IPS-15b (cell line): ENCODE results near the gene WDR33.

Experiments used
- H3K27me3 ChIP-seq: one replicate; pipeline ENCODE4 v1.6.1; 2013; ENCODE audit warnings: low read length; ENCODE audit not compliant: control insufficient read depth, insufficient read depth
- H3K36me3 ChIP-seq: one replicate; pipeline ENCODE4 v1.6.1; 2013; ENCODE audit warnings: low read length; ENCODE audit not compliant: control insufficient read depth, insufficient read depth
- H3K4me1 ChIP-seq: one replicate; pipeline ENCODE4 v1.6.1; 2013; ENCODE audit warnings: mild to moderate bottlenecking, low read length; ENCODE audit not compliant: control insufficient read depth, insufficient read depth
- H3K4me3 ChIP-seq: one replicate; pipeline ENCODE4 v1.5.1; 2013; ENCODE audit warnings: low read depth, low read length
- H3K9ac ChIP-seq: one replicate; pipeline ENCODE4 v1.6.1; 2013; ENCODE audit warnings: low read depth, mild to moderate bottlenecking, low read length
- H3K9me3 ChIP-seq: one replicate; pipeline ENCODE4 v1.6.1; 2013; ENCODE audit warnings: mild to moderate bottlenecking, low read length; ENCODE audit not compliant: control insufficient read depth, insufficient read depth

Gene WDR33

DNA sequence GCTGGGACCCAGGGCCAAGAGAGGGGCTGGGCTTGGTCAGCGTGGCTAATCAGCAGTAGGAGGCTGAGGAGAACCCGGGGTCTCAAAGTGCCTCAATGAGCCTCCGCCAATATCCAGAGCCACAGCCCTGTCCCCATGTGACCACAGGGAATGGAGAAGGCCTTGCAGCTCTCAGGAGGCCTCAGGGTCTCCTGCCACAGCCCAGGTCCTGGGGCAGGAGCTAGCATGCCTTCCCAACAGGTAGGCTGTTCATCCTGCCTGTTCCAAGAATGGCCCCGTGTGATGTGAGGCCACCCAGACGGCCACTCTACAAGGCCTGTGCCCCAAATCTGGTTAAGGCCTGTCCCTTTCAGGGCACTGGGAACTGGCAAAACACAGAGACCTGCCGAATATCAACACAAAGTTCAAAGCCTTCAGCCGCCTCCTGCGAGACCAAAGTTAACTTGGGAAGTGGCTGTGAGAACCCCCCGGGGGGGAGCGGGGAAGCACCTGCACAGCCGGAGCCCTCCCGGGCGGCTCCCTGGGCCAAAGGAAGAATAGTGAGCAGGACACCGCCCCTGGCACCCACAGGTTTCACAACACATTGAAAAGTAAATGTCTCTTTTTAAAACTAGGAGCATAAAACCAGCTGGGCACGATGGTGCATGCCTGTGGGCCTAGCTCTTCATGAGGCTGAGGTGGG lies 131.2 kb downstream of the WDR33 start:
- H3K4me1 ChIP-seq = no peaks in the 10 kb centered on the region
- H3K9ac ChIP-seq = no peak overlapping the region
- no peaks in the 10 kb centered on the region for H3K9me3 ChIP-seq
- H3K36me3 ChIP-seq = no peaks in the 10 kb centered on the region
- no peak overlapping the region for H3K4me3 ChIP-seq
- H3K27me3 ChIP-seq = peaks cover 26% of the 10 kb centered on the region

- Histone ChIP-seq H3K4me3 (no peak overlapping the region), H3K9ac (no peak overlapping the region), H3K27me3 (peaks cover 33% of the 10 kb centered on the region), H3K36me3 (no peaks in the 10 kb centered on the region), H3K4me1 (no peaks in the 10 kb centered on the region), H3K9me3 (no peaks in the 10 kb centered on the region)
Observed at GRCh38 chr2:127678991-127679390, 132.0 kb downstream of the WDR33 start.

DNA sequence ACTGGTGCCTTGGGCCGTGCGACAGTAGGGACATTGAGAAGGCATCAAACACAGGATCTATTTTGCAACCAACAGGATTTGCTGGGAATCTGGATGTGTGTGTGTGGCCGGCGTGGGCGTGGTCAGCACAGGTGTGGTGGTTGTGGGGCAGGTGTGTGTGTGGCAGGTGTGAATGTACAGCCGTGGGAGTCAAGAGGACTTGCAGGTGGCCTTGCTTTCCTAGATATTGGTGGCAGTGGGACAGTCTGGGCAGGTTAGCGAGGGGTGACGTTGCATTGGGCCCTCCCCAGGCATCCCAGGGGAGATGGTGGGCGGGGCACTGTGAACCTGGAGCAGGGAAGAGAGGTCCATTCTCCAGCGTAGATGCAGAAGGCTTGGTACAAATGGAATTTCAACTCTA lies 132.4 kb downstream of the WDR33 start:
- H3K9me3 ChIP-seq = no peaks in the 10 kb centered on the region
- H3K4me3 ChIP-seq = no peak overlapping the region
- no peaks in the 10 kb centered on the region for H3K4me1 ChIP-seq
- peaks cover 37% of the 10 kb centered on the region for H3K27me3 ChIP-seq
- no peaks in the 10 kb centered on the region for H3K36me3 ChIP-seq
- H3K9ac ChIP-seq = no peak overlapping the region

DNA sequence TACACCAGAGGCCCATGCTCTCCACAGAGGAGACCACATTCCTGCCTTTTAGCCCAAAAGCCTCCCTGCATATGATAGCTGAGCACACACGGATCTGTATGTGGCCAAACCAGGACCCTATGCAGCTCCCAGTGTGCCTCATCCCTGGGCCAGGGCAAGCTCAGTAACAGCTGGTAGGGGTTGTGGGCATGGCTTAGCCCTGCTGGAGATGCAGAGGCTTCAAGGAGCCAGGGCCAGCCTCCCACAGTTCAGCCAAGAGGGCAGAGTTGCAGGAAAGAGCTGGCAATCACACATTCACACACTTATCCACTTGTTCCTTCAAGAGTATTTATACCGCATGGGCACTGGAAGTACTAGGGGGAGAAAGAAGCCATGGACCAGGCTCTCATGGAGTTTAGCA lies 134.1 kb downstream of the WDR33 start:
- no peaks in the 10 kb centered on the region for H3K9me3 ChIP-seq
- peaks cover 43% of the 10 kb centered on the region for H3K27me3 ChIP-seq
- H3K4me1 ChIP-seq = no peaks in the 10 kb centered on the region
- no peak overlapping the region for H3K4me3 ChIP-seq
- H3K36me3 ChIP-seq = no peaks in the 10 kb centered on the region
- H3K9ac ChIP-seq = no peak overlapping the region

DNA sequence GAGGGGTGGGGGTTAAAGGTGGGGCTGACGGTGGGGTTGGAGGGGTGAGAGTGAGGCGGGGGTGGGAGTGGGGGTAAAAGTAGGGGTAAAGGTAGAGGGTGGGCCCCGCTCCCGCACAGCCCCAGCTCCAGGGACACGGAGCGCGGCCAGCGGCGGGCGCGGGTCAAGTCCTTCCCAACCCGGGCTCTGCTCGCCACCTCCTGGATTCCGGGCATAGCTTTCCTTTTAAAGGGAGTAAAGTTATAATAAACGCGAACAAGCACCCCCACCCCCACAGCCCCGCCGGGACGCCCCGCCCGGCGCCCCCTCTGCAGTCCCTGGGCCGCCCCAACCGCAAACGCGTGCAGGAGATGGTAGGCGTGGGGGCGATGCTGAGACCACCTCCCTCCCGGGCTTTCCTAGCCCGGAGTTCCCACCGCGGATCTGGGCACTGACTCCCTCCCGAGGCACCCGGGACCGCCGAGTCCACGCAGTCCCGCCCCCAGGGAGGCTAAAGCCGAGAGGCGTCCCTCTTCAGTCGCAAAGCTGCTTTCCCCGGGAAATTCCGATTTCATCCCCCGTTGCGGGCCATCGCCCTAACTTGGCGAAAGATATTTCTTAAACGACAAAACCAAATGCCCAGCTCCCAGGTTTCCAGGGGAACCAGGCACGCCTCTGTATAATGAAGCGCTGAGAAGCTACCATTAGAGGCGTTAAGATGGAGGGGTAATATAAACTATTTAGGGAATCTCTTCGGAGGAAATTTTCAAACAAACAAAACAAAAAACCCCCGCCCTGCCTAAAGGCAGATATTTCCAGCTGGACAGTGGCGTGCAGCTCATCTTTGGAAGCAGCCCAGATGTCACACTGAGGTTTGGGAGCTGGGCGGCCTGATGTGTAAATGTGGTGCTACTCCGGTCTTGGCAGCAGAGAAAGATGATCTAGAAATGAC lies 135.4 kb downstream of the WDR33 start, which contains the start of gene LIMS2:
TSS of gene LIMS2 (minus strand) at position 200 of the 931 bp plus-strand sequence. CDS start 506 bp downstream, outside the sequence.
- Histone ChIP-seq H3K9ac (no peak within 1 kb of the TSS), H3K27me3 (peaks cover 45% of the 10 kb centered on the region), H3K9me3 (no peaks in the 10 kb centered on the region), H3K4me1 (no peaks in the 10 kb centered on the region), H3K36me3 (no peaks in the 10 kb centered on the region), H3K4me3 (peak within 1 kb of the TSS; percentile 58)

- Histone ChIP-seq H3K36me3 (no peaks in the 10 kb centered on the region), H3K9me3 (no peaks in the 10 kb centered on the region), H3K9ac (no peak overlapping the region), H3K4me3 (peak overlapping the region; percentile 55), H3K27me3 (peaks cover 45% of the 10 kb centered on the region), H3K4me1 (no peaks in the 10 kb centered on the region)
Observed at GRCh38 chr2:127674241-127675209, 136.4 kb downstream of the WDR33 start.

DNA sequence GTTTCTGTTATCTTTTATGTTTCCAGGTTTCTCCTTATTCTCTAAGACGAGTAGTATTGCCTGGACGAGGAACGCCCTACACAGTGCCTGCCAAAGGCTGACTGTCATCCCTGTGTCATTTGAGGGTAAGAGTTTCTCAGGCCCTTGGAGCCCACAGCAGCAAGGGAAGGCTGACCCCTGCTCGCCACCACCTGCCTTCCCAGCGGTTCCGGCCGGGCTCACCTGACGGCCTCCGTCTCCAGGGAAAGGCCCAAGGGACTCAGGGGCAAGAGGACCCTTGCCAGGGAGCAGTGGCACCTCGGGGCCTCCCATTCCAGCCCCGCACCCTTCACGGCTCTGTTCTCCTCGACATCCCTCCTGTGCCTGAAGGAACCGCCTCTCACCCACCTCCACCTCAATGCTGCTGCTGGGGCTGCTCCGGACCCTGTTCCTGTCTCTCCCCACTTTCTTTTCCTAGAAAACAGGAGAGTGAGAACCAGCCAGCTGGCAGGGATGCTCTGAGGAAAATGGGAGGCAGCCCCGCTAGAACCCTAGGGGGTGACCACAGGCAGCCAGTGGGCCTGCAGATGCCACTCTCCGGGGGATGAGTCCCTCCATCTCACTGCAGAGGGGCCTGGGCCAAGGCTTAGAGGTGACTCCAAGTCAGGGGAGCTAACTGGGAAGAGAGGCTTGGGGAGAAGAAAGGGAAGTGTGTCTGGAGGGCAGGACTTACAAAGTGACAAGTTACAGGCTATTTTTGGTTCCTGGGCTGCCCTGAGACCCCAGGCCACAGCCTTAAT lies 137.5 kb downstream of the WDR33 start:
- Histone ChIP-seq H3K27me3 (peaks cover 43% of the 10 kb centered on the region), H3K36me3 (no peaks in the 10 kb centered on the region), H3K9ac (no peak overlapping the region), H3K4me1 (no peaks in the 10 kb centered on the region), H3K9me3 (no peaks in the 10 kb centered on the region), H3K4me3 (no peak overlapping the region)

DNA sequence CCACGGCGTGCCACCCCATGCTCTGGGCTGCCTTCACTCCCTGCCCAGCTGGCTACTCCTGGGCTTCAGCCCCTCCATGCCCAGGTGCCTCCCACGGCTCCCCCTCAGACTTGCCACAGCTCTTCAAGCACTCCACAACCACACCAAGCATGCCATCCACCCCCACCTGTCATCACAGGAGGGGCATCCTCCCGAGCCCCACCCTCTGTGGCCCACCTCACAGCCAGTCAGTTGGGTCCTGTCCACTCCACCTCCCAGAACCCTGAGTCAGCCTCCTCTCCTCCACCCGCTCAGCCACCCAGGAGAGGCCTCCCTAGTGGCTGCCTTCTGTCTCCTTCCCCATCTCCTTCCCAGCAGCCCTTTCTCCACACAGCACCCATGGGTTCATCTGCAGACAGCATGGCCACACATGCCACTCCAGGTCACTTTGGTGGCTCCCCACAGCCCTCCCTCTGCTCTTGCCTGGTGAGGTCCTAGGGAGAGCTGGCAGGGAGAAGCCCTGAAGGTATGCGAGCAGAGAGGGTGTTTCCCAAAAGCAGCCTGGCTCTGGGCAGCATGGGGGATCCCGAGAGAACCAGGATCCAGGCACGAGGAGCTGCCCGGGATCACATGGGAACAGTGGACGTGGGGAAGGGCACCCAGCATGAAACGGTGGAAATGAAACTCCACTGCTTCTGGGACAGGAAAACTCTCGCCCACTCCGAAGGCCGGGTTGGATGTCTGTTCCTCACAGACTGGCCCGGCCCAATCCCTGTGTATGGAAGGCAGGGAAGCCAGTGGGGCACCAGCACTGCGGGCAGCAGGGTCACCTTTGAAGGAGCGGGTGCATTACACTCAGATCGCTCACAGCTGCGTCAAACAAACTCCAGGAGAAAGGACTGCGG lies 138.4 kb downstream of the WDR33 start:
- H3K4me1 ChIP-seq = no peaks in the 10 kb centered on the region
- H3K4me3 ChIP-seq = no peak overlapping the region
- H3K9ac ChIP-seq = no peak overlapping the region
- no peaks in the 10 kb centered on the region for H3K9me3 ChIP-seq
- peaks cover 39% of the 10 kb centered on the region for H3K27me3 ChIP-seq
- no peaks in the 10 kb centered on the region for H3K36me3 ChIP-seq

GRCh38 chr2:127671557-127672302 lies 139.2 kb downstream of the WDR33 start:
- H3K9me3 ChIP-seq = no peaks in the 10 kb centered on the region
- H3K36me3 ChIP-seq = no peaks in the 10 kb centered on the region
- peaks cover 31% of the 10 kb centered on the region for H3K27me3 ChIP-seq
- H3K9ac ChIP-seq = no peak overlapping the region
- H3K4me3 ChIP-seq = no peak overlapping the region
- no peaks in the 10 kb centered on the region for H3K4me1 ChIP-seq

GRCh38 chr2:127670957-127671290 lies 140.0 kb downstream of the WDR33 start:
- Histone ChIP-seq H3K4me1 (no peaks in the 10 kb centered on the region), H3K9me3 (no peaks in the 10 kb centered on the region), H3K4me3 (no peak overlapping the region), H3K27me3 (peaks cover 27% of the 10 kb centered on the region), H3K36me3 (no peaks in the 10 kb centered on the region), H3K9ac (no peak overlapping the region)
